HL-60 (cell line): ENCODE measurements around the gene LRBA.

Source experiments
- CTCF ChIP-seq: IDR thresholded peaks from one replicate; pipeline ENCODE4 v1.5.1; 2011; ENCODE audit warnings: low read length, control low read depth, inconsistent platforms; ENCODE audit not compliant: insufficient read depth
- GABPA ChIP-seq: IDR thresholded peaks from 2 replicates; pipeline ENCODE4 v1.6.1; 2012; ENCODE audit warnings: low read depth
- POLR2AphosphoS5 ChIP-seq: IDR thresholded peaks from 2 replicates; pipeline ENCODE4 v1.6.1; 2012; ENCODE audit warnings: low read depth
- REST ChIP-seq: IDR thresholded peaks from 2 replicates; pipeline ENCODE4 v1.6.1; 2012; ENCODE audit warnings: low read depth; ENCODE audit not compliant: insufficient replicate concordance
- SPI1 ChIP-seq: IDR thresholded peaks from 2 replicates; pipeline ENCODE4 v1.6.1; 2012; ENCODE audit warnings: low read depth, mild to moderate bottlenecking, borderline replicate concordance

- TF ChIP-seq POLR2AphosphoS5 (no peak), CTCF (no peak), GABPA (no peak), SPI1 (no peak), REST (no peak)
Measured at GRCh38 chr4:150773729-150774449, 241.2 kb downstream of the LRBA start.
